ENCODE results near the gene MAJIN. TPM values are rescaled to one million over a fixed set of nuclear protein-coding genes. Genes with fewer than 3 reads are reported as not detected.

The MAJIN gene
- polyA plus RNA-seq, 1 of the 3 experiments (the other 2 are of a cell fraction) = not detected

DNA sequence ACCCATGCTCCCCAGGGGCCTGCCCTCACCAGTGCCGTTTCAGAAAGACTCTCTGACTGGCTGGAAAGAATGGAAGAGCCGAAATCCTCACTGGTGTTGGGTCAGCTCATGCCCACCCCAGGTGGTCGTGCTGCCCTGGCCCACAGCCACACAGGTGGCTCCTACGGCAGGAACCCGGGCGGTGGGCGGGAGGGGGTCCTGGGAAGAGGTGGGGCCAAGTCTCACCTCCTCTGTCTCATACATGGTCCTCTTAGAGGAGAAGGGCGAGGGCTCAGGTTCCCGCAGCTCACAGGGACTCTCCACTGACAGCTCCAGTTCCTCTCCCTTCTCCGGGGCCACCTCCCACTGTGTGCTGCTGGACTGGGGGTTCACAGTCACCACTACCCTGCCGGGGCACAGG lies 63.1 kb downstream of the MAJIN start (continued):
- no peak for TF ChIP-seq CTCF (IDR thresholded peaks at IDR 0.05)

DNA sequence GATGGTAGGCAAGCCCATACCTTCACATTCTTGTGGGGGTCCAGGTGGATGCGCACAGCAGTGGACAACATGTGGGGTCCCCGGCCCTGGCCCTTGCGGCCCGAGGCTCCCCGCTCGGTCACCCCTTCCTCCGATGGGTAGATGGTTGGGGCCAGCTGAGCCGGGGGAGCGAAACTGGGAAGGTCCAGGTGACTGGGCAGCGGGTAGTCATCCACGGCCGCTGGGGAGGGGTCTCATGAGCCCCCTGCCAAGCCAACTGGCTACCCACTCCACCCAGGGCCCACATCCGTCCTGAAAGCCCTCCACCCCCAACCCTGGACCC lies 65.6 kb downstream of the MAJIN start:
- 91% methylated on average over 12 of the region's 13 CpGs for WGBS (ENCODE audit: low lambda C conversion rate)
- H3K27me3 ChIP-seq (ENCODE audit: insufficient read depth) = no peaks in the 10 kb centered on the region
- peaks cover 0 to 63% of the 10 kb centered on the region in 2 experiments for H3K36me3 ChIP-seq (replicated peaks in 1 of 2; ENCODE audit: control insufficient read depth in 1 of 2, insufficient read depth in 2 of 2, low read length in 1 of 2)
- H2AFZ ChIP-seq (ENCODE audit: low read depth) = no peak overlapping the region
- H3K27ac ChIP-seq (ENCODE audit: low read depth in 2 of 2, low read length in 1 of 2) = no peak overlapping the region
- no peak overlapping the region for H3K9ac ChIP-seq
- TF ChIP-seq ZBTB33 (IDR thresholded peaks at IDR 0.05; ENCODE audit: borderline replicate concordance, low read depth) = no peak
- TF ChIP-seq SIN3A (IDR thresholded peaks at IDR 0.05; ENCODE audit: borderline replicate concordance, low read depth, low read length) = no peak
- TF ChIP-seq, protein P1, sequence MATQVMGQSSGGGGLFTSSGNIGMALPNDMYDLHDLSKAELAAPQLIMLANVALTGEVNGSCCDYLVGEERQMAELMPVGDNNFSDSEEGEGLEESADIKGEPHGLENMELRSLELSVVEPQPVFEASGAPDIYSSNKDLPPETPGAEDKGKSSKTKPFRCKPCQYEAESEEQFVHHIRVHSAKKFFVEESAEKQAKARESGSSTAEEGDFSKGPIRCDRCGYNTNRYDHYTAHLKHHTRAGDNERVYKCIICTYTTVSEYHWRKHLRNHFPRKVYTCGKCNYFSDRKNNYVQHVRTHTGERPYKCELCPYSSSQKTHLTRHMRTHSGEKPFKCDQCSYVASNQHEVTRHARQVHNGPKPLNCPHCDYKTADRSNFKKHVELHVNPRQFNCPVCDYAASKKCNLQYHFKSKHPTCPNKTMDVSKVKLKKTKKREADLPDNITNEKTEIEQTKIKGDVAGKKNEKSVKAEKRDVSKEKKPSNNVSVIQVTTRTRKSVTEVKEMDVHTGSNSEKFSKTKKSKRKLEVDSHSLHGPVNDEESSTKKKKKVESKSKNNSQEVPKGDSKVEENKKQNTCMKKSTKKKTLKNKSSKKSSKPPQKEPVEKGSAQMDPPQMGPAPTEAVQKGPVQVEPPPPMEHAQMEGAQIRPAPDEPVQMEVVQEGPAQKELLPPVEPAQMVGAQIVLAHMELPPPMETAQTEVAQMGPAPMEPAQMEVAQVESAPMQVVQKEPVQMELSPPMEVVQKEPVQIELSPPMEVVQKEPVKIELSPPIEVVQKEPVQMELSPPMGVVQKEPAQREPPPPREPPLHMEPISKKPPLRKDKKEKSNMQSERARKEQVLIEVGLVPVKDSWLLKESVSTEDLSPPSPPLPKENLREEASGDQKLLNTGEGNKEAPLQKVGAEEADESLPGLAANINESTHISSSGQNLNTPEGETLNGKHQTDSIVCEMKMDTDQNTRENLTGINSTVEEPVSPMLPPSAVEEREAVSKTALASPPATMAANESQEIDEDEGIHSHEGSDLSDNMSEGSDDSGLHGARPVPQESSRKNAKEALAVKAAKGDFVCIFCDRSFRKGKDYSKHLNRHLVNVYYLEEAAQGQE (IDR thresholded peaks at IDR 0.05; ENCODE audit: low read depth, low read length) = no peak
- TF ChIP-seq, protein P2, sequence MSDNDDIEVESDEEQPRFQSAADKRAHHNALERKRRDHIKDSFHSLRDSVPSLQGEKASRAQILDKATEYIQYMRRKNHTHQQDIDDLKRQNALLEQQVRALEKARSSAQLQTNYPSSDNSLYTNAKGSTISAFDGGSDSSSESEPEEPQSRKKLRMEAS (IDR thresholded peaks at IDR 0.05; ENCODE audit: low read depth) = no peak
- TF ChIP-seq TEAD4 (IDR thresholded peaks at IDR 0.05; ENCODE audit: borderline replicate concordance, insufficient read depth) = no peak
- no peak for TF ChIP-seq JUND (IDR thresholded peaks at IDR 0.05)
- TF ChIP-seq ELF1 (IDR thresholded peaks at IDR 0.05) = no peak
- TF ChIP-seq SMC3 (IDR thresholded peaks at IDR 0.05; ENCODE audit: low read depth, low read length) = no peak
- TF ChIP-seq NFIC (IDR thresholded peaks at IDR 0.05; ENCODE audit: borderline replicate concordance) = no peak
- TF ChIP-seq GABPA (IDR thresholded peaks at IDR 0.05; ENCODE audit: low read depth) = no peak
- TF ChIP-seq, protein P3, sequence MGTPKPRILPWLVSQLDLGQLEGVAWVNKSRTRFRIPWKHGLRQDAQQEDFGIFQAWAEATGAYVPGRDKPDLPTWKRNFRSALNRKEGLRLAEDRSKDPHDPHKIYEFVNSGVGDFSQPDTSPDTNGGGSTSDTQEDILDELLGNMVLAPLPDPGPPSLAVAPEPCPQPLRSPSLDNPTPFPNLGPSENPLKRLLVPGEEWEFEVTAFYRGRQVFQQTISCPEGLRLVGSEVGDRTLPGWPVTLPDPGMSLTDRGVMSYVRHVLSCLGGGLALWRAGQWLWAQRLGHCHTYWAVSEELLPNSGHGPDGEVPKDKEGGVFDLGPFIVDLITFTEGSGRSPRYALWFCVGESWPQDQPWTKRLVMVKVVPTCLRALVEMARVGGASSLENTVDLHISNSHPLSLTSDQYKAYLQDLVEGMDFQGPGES (IDR thresholded peaks at IDR 0.05; ENCODE audit: low read depth, low read length) = no peak
- H3F3A ChIP-seq (replicated peaks; ENCODE audit: insufficient read depth) = no peaks in the 10 kb centered on the region
- no peak overlapping the region for H3K4me2 ChIP-seq
- no peak for DNase-seq
- no peaks in the 10 kb centered on the region for H3K9me2 ChIP-seq
- no peak overlapping the region for H3K4me3 ChIP-seq (ENCODE audit: low read depth in 2 of 2, low read length in 1 of 2)
- no peaks in the 10 kb centered on the region for H3K4me1 ChIP-seq (ENCODE audit: control insufficient read depth in 1 of 2, insufficient read depth in 2 of 2, low read depth in 1 of 2, low read length in 1 of 2)
- POLR2A ChIA-PET = no interaction called here
- CTCF ChIA-PET = interaction anchor here (1.4 to 1.9 kb wide), 2 partner anchors 12 to 28 kb away, joined by 3 to 11 read pairs; no protein-coding TSS in a partner anchor
- H3K79me2 ChIP-seq (ENCODE audit: insufficient read depth) = no peaks in the 10 kb centered on the region
- no peaks in the 10 kb centered on the region for H3K9me3 ChIP-seq
- no peaks in the 10 kb centered on the region for H4K20me1 ChIP-seq (ENCODE audit: insufficient read depth)

All from SK-N-SH (cell line).